Fibroblast of skin of left quadriceps (primary cell): ENCODE data around the gene HOXA11.

ENCODE experiments used
- DNase-seq, 2 experiments: peaks; one replicate each; pipeline ENCODE4 v3.0.0-alpha.2; 2013; ENCODE audit warnings: low read depth in 2 of 2

HOXA11 gene

DNA sequence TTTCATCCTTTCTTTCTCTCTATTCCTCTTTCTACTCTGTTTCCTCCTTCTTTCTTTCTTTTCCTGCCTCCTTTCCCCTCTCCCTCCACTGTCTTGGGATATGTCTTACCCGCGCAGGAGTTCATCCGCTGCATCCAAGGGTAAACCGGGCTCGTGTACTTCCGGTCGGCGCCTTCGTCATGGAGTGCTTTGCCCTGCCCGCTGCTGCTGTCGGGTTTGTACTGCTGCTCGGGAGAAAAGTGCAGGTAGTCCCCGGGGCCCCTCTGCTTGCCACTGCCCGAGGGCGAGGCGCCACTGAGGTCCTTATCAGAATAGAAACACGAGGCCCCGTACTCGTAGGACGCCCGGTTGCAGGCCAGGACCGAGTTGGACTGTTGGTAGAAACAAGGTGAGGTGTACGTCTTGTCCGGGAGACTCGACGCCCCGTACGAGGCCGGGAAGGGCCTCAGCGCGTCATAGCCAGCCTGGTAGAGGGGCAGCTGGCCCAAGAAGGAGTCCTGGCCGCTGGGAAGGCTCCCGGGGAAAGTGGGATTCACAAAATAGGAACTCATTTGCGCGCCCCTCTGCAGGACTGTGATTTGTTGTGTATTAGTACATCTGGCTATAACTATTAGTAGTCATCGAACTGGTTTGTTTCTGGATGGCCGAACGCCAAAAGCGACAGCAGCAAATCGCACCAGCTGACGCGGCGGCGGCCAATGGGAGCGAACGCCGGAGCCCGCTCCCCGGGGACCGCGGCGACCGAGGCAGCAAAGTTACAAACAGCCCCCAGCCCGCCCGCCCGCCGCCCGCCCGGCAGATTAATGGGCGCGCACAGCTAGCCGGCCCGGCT, 37.6 kb downstream of the HOXA11 start, which contains the start of gene HOXA6:
HOXA6 (minus strand) TSS at position 576 of the 832 bp plus-strand sequence; CDS start at position 551, 25 bp downstream.
- DNase-seq: no peak

DNA sequence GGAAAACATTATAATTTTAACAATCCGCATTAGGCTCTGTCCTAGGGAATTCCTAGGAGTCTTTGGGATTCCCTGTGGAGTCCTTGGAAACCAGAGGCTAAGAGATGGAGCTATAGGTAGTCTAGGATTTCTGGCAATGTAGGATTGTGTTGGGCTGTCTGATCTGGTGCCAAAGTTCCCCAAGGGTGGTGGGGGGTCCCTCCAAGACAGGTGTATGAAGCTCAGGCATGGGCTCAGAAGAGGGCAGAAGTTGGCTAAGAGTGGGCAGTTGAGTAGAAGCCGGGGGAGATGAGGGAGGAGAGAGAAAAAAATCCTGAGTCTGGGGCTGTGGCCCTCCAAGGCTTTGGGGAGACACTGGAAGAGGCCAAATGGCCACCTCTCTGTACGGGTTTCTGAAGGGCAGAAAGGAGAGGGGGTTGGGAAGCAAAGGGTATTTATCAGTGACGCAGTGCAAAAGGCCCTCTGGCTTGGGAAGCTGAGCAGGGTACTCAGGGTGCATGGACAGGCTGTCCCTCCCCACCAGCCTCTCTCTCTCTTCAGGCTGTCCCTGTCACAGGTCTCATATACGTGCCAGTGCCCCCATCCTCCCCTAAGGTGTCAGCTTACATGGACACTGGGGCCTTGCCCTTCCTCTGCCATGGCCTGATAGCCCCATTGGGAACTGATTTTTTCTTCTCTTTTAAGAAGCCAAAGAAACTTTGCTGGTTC, 38.4 kb downstream of the HOXA11 start:
- DNase-seq: no peak

DNA sequence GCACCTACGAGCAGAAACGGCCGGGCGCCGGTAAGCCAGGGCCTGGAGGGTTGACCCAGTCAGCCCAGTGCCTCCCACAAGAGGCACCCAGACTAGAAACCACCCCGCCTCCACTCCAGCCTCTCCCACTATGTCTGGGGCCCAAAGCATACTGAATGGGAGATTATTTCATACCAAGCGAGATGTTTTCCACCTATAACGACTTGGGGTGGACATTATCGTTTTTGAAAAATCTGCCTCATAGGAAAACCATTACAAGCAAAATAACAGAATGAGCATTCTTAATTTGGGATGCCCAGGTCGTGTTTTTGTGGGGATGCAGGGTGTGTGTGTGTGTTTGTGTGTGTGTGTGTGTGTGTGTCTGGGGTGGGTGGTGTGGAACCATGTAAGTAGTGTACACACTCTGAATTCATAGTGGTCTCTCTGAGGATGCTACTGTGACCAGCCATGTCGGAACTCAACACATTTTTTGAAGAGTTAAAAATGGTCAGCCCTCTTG, 39.1 kb downstream of the HOXA11 start:
- no peak for DNase-seq

DNA sequence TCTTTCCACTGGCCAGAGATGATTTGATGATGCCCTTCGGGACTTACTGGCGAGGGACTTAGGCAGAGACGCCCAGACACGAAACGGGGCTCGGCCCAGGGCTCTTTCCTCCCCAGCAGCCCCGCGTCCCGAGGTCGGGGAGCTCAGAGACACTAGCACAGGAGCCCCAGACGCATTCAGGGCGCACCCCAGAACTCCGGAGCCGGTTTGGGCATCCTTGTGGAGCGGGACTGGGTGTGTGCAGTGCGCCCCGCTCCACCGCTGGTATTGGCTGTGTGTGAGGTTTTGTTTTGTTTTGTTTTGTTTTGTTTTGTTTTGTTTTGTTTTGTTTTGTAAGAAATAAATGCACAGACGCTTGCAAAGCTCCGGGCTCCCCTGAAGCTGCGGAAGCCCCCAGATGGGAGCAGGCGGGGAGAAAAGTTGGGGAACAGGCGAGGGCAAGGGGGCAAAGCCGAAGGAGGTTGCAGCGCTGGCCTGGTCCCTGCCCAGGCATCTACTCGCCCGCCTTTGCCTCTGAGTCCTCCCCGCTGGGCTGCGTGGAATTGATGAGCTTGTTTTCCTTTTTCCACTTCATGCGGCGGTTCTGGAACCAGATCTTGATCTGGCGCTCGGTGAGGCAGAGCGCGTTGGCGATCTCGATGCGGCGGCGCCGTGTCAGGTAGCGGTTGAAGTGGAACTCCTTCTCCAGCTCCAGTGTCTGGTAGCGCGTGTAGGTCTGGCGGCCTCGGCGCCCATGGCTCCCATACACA, 39.7 kb downstream of the HOXA11 start:
- DNase-seq: no peak

DNA sequence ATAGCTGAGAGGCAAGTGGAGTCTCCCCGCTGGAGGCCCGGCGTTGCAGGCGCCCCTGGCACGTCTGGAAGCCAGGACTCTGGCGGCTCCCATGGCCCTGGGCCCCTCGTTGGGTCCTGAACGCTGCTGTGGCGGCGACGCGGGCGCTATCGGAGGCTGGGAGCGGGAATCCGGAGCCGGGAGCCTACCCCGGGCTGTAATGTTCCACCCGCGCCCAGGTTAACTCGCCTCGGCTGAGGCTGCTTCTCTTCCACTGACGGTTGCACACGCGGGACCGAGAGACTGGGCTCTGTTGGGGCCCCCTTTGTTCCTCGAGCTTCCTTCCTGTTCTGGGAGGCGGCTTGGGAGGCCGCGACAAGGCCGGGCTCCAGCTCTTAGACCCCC, 40.3 kb downstream of the HOXA11 start:
- no peak for DNase-seq

DNA sequence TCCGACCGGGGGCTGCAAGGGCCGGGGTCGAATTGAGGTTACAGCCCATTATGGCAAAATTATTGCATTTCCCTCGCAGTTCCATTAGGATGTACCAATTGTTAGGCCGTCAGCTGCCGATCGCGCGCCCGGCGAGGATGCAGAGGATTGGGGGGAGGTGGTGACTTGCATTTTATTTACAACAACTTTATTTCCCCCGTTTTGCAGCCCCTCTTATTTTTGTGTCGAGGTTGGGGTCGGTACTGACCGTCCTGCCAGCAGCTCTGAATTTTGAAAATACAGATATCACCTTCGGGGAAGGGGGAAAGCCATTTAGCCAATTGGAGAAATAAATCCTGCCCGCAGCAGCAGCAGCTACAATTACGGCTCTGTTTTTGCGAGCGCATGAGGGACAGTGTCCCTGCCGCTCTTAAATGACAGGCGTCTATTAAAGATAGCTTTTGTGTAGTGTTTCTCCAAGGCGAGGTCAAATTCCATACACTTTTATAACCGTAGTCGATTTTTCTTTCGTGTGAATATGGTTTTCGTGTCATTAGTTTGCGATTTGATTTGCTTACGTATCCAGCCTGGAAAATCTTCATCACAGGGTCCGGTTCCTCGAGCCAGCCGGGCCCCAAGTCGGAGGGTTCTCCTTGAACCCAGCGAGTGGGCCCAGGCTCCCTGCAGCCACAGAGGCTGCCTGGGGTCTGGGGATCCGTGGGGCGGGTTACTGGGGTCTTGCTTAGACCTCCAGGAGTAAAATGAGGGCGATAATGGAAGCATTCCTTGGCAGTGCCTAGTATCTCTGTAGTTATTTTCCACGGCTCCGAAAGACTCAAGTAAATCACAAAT, 40.9 kb downstream of the HOXA11 start:
- no peak for DNase-seq

DNA sequence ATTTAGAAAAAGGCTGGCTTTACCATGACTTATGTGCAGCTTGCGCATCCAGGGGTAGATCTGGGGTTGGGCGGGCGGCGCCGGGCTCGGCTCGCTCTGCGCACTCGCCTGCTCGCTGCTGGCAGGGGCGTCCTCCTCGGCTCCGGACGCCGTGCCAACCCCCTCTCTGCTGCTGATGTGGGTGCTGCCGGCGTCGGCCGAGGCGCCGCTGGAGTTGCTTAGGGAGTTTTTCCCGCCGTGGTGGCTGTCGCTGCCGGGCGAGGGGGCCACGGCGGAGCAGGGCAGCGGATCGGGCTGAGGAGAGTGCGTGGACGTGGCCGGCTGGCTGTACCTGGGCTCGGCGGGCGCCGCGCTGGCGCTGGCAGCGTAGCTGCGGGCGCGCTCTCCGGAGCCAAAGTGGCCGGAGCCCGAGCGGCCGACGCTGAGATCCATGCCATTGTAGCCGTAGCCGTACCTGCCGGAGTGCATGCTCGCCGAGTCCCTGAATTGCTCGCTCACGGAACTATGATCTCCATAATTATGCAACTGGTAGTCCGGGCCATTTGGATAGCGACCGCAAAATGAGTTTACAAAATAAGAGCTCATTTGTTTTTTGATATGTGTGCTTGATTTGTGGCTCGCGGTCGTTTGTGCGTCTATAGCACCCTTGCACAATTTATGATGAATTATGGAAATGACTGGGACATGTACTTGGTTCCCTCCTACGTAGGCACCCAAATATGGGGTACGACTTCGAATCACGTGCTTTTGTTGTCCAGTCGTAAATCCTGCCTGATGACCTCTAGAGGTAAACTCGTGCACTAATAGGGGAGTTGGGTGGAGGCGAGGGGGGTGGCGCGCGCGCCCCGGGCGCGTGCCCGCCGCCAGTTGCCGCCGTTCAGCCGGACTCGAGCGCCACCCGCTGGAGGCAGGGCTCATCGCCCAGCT, 41.7 kb downstream of the HOXA11 start, which contains the start of gene HOXA5:
HOXA5 (minus strand) TSS at position 659 of the 927 bp plus-strand sequence; CDS start at position 585, 74 bp downstream.
- no peak for DNase-seq

DNA sequence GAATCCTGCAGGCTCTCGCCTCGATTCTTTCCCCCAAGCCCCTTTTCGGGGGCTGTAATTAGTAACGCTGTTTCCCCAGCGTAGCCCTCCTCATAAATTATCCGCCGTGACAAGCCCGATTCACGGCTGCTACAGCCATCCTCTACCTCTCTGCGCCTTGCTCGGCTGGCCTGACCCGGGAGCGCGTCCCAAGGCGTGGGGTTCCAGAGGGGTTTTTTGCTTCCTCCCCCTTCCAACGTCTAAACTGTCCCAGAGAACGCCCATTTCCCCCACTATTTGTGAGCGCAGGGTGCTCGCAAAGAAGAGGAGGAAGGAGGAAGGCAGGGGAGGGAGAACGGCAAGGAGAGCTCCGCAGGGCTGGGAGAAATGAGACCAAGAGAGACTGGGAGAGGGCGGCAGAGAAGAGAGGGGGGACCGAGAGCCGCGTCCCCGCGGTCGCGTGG, 42.4 kb downstream of the HOXA11 start:
- DNase-seq: no peak

DNA sequence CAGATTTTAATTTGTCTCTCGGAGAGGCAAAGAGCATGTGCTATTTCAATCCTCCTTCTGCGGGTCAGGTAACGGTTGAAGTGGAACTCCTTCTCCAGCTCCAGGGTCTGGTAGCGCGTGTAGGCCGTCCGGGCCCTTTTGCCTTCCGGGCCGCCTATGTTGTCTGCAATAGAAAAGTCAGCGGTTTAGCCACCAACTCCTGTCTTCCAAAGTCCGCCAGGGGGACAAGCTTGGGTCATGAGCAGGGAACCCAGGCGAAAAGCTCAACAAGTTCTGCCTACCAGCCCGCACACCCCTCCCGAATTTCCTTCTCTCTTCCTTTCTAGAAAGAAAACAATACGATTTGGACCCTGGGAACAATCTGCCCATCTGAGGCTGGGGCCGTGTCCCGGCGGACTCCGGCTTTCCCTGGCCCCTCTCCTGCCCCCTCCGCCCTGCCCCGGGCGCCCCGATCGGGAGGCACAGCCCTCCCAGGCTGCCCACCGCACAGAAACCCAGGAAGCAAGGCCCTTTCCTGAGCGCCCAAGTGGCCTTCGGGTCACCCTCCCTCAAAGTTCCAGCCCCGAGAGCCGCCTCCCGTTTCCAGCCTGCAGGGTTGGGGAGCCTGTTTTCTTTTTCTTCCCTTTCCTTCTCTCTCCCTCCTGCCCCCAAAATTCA, 43.0 kb downstream of the HOXA11 start:
- no peak for DNase-seq

DNA sequence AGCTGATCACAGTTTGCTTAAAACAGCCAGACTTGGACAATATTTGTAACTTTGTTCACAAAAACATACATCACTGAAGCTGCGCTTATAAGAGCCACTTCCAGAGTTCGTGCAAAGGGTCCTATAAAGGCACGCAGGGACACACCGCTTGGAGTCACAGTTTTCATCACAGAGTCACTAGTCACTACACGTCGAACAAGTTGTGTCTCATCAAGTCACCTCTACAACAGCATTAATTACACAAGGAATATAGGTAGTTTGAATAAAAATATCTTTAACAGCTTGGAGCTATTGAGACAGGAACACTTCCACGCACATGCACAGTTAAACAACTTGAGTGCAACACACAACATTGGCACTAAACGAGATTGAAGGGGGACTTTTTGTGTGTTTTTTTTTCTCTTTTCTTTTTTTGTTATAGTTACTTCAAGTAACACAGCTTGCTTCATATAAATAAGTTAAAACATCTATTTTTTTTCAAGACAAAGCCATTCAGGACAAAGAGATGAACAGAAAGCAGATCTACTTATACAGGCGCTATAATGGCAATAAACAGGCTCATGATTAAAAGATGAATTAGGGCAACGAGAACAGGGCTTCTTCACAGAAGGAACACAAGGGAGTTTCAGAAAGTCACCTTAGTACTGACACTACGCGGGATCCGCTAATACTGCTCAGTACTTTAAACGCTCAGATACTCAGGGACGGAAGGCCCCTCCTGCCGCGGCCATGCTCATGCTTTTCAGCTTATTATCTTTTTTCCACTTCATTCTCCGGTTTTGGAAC, 43.7 kb downstream of the HOXA11 start:
- no peak for DNase-seq

DNA sequence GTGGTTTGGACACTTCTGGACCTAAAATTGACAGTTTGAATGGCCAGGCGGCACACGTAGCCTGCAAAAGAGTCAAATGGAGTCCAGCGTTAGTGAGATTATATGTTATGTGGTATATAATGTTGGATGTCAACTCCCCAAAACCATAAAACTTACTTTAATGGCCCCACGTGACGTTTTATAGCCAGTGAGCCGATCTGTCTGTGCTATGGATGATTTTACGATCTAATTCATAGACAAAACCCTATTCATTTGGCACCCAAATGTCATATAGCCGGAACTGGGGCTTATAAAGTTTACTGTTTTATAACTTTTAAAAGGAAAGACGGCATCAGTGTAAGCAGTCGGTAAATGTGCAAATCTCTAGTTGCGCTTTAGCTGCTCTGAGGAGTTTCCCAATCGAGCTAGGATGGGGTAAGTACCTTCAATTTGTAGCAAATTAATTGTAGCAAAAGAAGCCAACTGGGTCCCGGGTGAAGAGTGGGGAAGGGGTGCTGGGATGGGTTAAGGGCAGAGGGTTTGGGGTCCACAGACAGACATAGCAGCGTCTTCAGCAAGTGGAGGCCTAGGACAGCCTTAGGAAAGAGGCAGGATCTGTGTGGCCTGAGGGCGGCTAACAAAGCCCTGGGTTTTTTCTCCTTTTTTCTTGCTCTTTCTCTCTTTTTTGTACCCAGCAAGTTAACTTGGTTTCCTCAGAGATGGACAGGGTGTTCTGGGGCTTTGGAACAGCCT, 44.7 kb downstream of the HOXA11 start:
- no peak for DNase-seq

DNA sequence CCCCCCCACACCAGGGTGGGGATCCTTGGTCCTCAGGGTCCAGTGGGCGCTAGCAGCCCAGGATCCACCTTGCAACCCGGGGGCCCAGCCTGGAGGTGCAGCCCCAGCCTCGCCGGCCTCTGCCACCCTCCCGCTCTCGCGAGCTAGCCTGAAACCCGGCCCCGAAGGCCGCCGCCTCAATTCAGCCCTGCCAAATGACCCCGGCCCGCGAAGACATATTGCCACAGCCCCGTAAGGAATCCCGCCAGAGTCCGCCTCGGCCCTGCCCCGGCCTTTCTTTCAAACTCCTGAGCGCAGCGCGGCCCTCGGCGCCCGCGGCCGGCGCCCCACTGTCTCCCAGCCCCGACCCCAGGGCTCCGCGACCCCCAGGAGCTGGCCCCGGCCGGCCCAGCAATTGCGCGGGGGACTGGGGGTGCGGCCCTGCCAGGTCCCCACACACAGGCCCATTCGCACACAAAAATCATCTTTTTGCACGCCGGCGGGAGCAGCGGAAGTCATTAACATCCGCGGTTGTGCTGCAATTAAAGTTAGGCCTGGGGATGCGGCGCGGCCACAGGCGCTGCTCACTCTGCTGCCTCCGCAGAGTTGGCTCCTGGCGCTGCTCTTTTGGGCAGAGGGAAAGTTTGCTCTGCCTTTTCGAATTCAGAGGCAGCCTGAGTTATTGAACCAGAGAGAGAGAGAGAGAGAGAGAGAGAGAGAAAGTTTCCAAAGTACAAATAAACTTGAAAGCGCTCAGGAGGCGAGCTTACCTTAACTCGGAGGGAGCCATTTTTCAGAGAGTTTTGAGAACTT, 45.5 kb downstream of the HOXA11 start:
- DNase-seq: no peak

DNA sequence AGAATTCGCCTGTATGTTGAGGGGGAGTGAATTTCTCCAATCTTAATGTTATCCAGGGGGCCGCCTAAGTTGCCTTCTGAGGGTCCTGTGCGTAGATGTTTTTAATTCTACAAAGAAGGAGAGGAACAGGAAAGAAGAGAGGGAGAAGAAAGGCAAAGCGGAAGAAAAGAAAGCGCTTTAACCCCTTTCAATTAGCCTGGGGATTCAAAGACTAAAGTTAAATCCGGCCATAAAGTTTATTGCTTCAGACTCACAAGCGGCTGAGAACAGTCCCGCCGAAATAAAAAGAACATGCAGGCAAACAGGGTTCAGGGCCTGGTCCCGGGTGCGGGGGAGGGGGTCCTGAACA, 46.1 kb downstream of the HOXA11 start:
- DNase-seq: no peak

DNA sequence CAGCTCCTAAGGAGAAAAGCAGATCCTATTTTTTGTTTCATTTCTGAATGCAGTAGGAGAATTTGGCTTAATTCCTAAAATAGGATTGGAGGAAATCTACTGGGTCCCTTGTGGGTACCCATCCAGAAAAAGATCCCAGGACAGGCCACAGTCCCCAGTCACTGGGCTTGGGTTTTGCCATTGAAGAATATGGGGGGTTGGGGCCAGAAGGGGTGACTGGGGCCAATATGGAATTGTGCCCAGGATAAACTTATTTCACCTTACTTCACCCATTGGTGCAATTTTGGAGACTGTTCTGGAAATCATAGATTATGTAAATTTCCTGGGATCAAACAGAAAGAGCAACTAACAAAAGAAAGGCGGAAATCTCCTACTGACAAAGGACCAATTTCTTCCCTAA, 46.6 kb downstream of the HOXA11 start:
- no peak for DNase-seq

DNA sequence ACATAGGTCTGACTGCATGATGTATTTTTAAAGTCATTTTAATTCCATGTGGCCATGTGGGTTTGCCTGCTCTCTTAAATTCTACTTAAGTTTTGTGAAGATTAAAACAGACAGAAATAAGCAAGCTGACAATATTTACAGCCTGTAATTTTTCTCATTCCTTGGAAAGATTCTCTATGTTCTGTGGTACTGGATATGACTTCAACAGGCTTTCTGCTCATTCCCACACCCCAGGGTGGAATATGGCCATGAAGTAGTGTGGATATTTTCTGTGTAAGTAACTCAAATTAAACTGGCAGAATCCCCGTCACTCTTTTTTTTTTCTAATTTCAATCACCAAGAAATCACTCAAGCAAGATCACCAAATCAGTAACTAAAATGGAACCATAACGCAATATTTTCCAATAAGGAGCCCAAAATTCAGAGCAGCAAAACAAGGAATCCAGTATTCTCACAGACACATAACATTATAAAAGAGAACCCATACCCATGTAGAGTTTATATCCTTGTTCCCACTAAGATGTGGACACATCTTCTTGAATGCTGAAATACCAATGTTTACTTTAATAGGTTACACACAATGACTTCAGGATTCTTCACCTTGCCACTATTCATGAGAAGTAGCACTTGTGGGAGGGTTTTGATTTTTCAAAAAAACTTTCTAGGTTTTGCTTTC, 47.3 kb downstream of the HOXA11 start:
- no peak for DNase-seq

DNA sequence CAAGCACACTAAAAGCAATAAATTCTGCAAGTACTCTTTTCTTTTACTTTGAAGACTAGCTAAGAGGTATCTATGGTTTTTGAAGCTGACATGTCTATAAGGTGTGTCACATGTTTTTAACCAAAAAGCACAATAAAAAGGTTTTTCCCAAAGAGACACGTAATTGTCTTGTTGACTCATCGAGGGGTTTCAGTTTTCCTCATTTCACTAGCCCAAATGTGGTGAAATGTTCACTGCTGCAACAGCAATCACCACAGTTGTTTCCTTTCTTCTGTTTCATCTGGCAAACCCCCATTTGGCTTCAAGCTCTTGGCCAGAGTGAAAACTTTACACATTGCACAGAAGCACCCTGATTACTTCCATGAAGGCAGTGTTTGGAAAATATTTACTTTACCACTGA, 50.6 kb downstream of the HOXA11 start:
- peak; percentile 74 to 80 for DNase-seq
